Stimulated activated CD4-positive, alpha-beta T cell treated with anti-CD3 and anti-CD28 coated beads, Interleukin-2, amount 100 ng/mL, for 48 hours (primary cell): ENCODE results near the gene LINS1.
A peak's percentile ranks its signal among the peaks of the same experiment; 100 is the strongest.
"Not testable (repeated sequence)": the region's sequence is repeated elsewhere in the genome, so short reads cannot be mapped to it uniquely, and the experiment has no call there.

Experiments used
- DNase-seq, 2 donors: peaks; one replicate each; pipeline ENCODE4 v3.0.0-alpha.2; 2020

The LINS1 gene

DNA sequence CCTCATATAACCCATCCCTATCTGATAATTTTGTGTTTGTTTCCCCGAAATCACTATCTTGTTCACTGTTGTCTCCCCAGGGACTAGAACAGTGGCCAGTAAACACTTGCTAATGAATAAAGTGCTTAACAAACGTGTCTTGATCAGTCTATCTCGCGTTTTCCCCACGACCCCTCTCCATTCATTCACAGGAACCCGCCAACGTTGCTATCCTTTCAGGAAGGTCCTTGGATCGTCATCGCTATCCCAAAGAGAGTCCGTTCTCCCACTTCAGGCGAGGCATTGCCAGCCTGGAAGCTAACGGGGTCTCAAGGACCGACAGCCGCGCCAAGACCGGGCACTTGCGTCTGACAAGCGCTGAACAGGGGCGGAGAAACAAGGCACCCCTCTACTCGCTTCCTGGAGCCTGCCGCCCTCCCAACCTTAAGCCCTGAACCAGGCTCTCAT lies 344 bp downstream of the LINS1 start:
- DNase-seq = no peak

DNA sequence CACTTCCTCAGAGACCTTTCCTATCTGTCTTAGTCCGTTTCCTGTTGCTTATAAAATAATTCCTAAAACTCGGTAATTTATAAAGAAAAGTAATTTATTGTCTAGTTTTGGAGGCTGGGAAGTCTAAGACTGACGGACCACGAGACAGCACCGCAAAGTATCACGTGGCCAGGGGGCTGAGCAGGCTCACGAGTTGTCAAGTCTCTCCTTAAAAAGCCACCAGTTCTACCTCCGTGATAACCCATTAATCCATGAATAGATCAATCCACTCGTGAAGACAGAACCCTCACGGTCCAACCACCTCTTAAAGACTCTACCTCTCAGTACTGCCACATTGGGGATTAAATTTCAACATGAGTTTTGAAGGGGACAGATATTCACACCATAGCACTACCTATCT lies 821 bp downstream of the LINS1 start:
- DNase-seq = no peak

DNA sequence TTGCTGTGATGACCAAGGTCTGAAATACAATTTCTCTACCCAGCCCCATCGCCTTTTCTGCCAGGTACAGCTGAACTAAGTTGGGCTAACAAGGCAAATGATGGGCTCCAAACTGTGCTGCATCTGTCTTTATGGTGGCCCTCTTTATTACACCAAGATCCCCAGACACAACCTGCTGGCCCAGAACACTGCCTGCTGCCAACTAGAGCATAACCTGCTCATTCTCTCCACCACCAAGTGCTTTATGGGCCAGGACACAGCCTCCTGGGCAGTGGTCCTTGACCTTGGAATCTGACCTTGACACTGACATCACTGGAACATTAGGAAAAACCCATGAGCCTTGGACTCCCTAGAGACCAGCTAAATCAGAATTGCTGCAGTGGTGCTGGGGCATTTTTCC lies 3.3 kb downstream of the LINS1 start:
- no peak for DNase-seq

DNA sequence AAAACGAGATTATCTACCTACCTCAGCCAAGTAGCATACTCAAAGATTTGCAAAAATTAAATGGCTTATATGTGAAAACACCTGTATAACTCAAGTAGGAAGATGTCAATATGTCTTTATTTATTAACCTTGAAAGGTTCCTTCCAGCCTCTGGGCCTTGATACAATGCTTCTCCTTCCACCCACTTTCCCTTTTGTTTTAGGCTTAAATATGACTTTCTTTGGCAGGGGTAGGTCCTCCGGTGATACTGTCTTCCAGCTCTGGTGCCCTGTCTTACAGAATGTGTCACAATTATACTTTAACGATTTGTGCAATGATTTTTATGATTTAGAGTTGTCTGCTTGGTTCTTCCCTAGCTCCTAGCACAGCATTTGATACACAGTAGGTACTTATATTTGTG lies 4.1 kb downstream of the LINS1 start:
- DNase-seq = no peak

DNA sequence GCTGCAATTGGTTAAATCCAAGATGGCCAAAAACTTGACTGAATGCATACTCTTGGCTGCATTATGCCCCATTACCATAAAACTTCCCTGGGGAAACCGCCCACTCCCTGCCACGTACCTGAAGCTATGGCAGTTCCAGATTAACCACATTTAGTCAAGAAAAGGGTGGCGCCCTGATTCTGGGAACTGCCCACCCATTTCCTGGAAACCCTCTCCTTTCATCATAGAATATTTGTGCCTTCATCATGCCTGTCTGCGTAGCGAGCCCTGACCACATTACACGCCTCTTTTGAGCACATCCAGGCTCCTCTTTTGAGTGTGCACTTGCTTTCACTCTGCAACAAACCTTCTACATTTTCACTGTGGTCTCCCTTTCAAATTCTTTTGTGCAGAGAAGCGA lies 5.2 kb downstream of the LINS1 start:
- peak; percentile 88 to 93 for DNase-seq

DNA sequence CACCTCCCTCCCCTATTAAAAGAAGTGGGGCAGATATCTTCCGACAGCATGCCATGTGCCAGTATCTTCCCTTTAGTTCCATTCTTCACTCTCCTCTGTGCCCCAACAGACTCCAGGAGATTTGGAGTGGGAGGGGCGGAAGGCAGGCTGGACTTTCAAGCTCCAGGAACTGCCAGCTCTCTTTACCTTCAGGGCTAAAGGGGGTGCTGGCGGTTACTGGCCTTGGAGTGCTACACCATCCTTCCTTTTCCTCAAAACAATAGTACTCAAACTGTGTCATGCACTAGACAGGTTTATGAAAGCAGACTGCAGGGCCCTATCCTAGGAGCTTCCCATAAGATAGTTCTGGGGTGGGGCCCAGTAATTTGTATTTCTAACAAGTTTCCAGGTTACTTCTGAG lies 6.0 kb downstream of the LINS1 start:
- no peak for DNase-seq

DNA sequence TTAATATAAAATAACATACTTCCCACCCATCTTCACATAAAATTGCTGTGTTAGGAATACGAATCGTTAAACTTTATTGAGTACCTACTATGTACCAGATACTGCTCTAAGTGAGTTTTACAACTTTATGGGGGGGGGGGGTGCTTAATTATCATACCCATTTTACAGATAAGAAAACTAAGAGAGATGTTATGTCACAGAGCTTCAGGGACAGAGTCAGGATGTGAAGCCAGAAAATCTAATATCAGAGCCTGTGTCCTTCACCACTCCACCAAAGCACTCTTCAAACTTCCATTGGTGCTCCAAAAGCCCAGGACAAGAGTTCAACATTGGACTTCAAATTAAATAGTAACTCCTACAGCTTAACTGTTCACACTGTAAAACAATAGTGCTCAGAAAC lies 8.6 kb downstream of the LINS1 start:
- no peak for DNase-seq

DNA sequence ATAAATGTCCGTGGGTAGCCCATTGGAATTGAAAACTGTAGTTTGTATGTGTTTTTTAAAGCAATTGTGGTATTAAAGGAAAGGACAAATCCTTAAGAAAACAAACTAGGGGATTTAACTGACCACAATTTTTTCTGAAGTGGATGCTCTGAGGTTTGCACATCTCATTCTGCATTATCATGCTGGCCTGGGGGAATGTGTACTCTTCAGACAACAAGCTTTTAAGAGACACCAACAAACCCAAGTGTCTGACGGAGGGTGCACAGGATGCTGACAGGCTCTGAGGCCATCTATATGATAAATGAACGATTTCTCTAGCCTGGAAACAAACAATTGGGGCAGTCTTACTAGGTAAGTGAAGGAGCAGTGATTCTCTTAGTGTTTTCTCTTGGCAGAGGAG lies 9.1 kb downstream of the LINS1 start:
- no peak for DNase-seq

DNA sequence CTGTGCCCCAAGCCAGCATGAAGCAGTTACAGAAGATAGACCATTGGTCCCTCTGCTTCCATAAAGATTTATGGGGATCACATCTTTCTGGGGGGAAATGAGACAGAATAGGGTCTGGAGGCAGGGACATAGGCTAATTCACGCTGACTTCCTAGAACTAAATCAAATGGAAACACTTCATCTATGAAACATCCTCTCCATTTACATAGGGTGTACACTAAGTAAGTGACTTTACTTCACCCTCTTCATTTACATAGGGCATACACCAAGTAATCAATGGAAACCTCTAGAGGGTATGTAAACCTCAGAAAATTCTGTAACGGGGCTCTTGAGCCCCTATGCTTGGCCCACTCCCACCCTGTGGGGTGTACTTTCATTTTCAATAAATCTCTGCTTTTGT lies 10.1 kb downstream of the LINS1 start:
- DNase-seq = no peak

DNA sequence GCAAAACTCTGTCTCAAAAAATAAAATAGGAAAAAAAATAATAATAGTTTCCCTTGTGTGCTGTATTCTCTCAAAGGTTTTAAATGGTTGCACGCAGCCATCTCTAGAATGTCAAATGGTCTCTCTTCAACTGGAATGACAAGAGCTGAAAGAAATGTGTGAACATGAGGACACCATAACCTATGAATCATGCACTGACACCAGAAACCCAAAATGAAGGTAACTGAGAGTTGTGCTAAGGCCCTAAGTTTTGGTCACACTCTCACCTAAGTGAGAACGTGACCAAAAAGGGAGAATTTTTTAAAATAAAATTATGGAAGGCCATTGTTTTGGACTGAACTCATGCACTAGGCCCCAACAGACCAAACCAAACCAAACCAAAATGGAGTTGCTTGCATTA lies 10.8 kb downstream of the LINS1 start:
- not testable (repeated sequence) for DNase-seq

DNA sequence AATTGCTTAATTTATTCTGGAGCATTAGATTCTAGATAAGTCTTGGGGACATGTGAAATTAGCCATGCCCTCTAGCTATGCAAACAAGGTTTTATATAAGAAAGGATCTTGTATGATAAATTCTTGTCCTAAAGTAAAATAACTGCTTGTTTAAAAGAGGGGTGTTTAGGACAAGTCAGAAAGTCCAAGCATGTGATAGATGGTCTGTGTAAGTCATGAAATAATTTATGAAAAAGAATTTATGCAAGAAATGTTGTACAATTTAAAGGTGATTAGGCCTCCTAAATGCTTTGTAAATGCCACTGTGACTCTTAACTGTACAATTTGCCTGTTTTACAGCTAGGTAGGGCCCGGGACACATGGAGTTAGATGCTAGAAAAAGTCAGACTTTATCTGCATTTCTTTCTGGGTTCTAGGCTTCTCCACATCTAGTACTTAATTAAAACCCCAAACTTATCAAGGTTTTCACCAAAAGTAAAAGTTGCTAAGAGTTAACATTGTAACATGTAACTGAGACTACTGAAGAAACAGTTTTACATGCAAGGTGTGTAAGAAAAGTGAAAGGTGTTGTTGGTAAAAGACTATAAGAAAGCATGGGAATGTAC lies 13.2 kb downstream of the LINS1 start:
- DNase-seq = no peak

DNA sequence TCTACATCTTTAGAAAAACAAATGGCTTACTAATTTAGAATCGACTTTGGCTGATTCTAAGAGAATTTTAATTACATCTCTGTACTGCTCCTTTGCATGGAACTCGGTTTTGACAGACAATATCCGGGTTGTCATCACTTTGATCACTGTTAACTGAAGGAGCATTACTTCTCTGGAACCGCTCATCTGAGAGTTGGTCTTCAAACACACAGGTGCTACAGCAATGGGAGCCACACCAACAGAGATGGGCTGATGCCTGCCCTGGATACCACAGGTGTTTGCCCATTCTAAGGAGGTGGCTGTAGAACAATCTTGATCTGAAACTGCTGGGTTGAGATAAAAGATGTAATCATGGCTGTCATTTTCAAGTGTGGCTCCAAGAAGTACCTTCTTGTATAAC lies 21.6 kb downstream of the LINS1 start:
- DNase-seq = no peak

DNA sequence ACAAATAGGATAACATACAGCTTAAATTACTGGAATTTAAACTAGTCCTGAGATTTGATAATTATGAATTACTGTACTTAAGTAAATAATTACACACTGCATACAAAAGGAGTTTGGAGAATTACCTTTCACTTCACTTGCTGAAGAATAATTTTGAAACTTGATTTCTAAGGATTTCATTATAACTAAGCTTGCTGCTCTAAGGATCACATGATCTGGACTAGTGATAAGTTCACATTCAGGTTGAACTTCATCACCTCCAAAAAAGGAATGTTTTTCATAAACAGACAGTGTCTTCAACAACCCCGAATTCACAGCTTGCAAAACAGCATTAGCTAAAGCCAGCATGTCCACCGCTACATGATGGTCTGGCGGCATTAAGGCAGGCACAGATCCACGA lies 28.5 kb downstream of the LINS1 start:
- DNase-seq = no peak

DNA sequence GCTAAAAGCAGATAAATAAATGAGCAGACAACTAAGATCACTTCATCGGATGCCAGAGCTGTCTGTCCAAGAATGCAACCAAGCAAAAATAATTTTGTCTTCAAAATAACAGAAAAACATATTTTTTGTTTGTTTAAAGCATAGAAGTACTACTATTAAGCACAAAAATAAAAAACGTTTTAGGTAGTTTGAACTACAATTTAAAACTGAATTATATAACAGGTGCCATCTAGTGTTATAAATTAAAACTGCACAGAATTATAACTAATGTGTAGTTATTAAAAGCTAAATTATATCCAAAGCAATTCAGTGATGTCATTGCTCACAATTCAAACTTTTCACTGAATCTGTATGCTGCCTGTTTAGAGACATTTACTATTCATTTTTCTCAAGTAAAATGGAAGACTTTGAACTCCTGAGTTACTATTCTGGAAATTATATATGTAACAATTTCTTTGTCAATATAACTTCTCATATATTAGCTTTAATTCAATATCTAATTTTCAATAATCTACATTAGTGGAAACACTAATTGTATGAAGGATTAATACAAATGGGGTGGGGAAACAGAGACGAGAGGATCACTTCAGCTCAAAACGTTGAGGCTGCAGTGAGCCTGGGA lies 29.5 kb downstream of the LINS1 start:
- no peak for DNase-seq

DNA sequence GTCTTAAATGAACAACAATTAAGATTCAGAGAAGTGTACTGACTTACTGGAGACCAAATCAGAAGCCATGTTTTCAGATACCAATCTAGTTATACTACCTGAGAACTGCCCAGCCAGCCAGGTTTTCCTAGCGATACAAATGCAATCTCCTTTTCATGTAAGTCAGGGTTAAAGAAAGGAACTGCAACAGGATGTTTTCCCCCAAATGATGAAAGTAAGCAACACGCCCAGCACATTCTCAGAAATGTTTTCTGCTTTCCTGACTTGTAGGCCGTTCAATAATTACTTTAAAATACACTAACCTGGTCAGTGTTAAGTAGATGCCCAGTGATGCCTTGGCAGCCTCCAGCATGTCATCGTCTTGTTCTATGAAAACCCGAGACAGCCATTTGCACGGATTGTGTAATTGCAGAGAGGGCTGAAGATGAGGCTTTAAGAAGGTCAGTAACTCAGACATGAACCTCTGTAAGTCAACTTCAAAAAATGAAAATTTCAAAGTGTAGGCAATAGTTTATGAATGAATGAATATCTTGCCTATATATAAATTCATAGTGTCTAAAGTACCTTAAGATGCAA lies 30.3 kb downstream of the LINS1 start:
- no peak for DNase-seq

DNA sequence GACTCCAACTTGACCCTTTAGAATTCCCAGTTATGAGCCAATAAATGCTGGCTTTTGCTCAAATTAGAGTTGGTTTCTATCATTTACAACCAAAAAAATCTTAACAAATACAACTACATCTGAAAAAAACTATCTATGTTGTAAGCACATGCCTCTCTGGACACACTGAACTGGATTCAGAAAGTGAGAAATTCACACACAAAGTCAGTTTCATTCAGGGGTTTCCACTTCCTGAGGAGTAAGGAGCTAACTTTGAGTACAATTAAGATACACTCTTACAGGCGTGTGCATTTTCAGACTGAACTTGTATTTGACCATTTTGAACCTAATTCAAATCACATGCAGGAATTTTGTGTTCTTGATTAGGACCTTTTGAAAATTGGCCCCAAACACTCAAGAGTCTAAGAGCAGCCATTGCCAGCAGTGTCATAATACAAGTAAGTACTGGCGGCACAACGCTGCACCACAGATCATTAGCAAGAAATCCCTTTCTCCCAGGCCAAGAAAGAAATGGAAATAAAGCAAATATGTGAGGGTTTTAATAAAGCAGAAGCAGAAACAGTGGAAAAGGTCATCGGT lies 31.2 kb downstream of the LINS1 start:
- no peak for DNase-seq

DNA sequence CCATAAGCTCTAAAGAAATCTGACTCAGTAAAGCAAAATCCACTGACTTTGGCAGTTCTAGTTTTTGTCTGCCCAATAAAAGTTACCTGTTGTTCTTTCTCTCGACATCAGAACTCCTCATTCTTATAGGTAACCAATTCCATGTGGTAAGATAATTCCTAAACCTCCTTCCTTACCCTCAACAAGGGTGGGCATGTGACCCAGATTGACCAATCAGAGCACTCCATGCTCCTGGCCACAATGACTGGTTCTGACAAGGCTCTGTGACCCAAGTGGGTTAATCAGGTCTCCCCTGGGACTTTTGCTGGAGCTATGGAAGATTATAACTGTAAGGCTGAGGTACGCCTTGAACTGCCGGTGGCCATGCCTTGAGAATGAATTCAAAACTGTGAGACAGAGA lies 31.7 kb downstream of the LINS1 start:
- DNase-seq = no peak

DNA sequence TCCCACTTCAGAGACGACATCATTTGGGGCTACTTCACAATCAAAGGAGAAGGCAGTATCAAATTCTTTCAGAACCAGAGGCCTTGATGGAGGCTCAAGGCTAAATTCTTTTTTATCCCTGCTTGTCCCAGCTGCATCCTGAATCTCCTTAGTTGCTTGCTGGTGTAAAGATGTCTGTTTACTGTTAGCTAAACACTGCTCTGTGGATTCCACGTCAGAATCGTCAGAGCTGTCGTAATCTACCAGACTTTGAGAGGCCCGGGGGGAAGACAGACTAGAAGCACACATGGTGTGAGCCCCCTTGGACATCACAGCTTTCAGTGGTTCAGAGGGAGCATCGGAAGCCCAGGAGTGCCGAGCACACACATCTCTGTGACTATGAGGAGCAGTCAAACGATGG lies 32.6 kb downstream of the LINS1 start:
- no peak for DNase-seq

DNA sequence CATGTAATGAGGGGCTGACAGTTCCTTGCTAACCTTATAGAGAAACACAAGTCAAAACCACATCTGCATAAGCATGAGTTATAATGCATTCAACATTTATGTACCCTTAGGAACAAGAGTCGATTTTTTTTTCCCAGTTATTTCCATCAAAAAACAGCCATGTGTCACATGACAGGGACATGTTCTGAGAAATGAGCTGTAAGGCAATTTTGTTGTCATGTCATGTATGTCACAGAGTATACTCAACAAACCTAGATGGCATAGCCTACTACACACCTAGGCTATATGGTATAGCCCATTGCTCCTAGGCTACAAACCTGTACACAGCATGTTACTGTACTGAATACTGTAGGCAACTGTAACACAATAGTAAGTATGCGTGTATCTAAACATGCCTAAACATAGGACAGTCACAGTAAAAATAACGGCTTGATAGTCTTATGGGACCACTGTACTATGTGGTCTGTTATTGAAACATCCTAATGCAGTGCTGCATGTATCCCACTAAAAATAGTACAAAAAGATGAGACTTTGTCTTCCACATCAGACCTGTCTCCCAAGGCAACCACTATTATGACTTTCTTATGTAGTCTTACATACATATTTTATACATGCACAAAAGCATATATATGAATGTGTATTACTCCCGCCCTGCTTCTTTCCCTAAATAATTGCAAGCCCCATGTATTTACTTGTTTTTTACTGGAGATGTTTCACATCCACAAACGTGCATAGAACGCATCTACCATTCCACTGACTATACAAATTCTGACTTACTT lies 34.9 kb downstream of the LINS1 start:
- DNase-seq = no peak

DNA sequence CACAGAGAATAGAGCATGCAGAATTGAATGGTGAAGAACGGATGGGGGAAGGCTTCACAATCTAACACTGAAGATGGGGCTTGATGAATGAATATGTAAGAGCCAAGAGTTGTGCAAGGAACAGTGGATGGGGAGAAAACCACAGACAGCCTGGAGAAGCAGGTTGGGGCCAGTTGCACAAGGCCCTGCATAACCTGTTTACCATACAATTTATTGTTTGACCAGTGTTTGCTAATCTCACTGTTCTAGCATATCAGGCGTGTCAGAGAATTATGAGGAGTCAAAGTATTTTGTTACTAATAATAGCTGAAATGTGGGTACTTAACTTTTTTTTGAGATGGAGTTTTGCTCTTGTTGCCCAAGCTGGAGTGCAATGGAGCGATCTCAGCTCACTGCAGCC lies 36.4 kb downstream of the LINS1 start:
- DNase-seq = no peak

DNA sequence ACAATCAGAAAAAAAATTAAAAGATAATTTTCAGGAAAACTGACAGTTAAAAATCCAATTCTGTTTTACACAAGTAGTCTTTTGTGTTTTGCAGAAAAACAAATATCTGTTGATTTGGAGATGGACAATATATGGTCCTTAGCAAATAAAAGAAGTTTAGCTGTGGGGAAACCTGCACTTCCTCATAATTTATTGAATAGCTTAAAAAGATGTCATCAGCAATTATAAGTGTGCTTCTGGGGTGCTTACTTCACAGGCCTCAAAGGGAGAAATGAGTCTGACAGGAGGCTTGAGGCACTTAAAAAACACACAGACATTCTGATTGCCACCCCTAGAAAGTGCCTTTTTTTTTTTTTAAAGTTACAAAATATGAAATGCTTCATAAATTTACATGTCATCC lies 41.7 kb downstream of the LINS1 start:
- DNase-seq = no peak

DNA sequence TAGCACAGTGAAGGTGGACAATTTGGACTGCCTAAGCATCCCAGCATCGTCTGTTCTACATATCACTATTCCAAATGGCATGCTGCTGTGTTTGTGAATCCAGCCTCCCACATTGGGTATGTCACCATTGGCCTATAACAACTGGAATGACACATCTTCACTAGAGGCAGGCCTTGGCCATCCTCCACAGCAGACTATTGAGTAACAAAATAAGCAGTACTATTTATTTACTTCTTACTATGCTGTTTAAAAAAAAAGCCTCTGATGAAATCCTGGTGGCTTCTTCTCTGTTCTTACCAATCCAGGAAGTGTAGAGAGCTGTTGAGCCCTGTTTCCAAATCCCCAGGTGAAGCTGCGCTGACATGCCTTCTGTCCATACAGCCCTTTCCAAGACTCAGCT lies 42.7 kb downstream of the LINS1 start:
- no peak for DNase-seq

DNA sequence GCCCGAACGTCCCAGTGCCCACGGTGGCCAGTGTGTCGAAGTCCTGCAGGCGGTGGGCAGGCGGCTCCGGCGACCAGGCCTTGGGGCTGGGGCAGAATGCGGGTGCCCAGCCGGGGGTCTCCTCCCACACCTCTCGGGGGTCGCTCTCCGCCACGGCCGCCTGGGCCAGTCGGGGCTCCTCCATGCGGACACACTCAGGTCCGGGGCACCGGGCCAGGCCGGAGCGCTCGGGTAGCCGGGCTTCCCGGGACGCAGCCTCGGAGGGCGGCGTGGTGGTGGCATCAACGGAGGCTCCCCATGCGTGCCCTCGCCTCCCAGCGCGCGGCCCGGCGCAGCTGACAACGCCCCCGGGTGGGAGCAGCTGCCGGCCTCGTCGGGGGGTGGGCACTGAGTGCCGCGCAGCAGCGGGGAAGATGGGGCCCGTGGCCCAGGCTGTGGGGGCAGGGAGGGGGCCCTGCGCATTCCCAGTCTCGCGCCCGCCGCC lies 43.2 kb downstream of the LINS1 start:
- no peak for DNase-seq

DNA sequence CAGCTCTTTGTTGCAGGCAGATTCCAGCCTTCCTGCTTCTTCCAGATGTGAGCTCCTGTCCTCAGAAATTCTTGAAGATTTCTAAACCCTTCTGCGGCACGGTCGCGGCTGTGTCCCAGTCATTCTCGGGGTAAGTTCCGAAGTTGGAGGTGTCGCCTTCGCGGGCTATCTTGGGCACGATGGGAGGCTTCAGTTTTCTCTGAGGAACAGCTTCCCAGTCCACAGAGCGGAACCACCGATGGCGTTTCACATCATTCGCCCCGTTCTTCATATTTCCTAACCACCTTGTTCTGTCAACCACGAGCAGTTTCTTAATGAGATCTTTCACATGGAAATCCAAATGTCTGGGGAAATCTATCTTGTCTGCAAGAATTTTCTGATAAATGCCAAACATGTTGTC lies 48.5 kb downstream of the LINS1 start:
- no peak for DNase-seq
